GM12892 (cell line): ENCODE results near the gene SPOCK1.

Experiments
- DNase-seq: peaks from one replicate; pipeline ENCODE4 v3.0.0; 2011; ENCODE audit not compliant: insufficient read length
- FAIRE-seq: peaks from 2 replicates; lab custom pipeline; 2011; peaks lifted over from hg19 to GRCh38; lab: Jason Lieb, UNC
- POLR2A ChIP-seq: IDR thresholded peaks from 2 replicates; pipeline ENCODE4 v1.6.1; 2011; ENCODE audit warnings: low read depth, low read length, control low read depth
- POLR2AphosphoS5 ChIP-seq: IDR thresholded peaks from 2 replicates; pipeline ENCODE4 v1.6.1; 2011; ENCODE audit warnings: low read depth, low read length, control low read depth
- TAF1 ChIP-seq: IDR thresholded peaks from 2 replicates; pipeline ENCODE4 v1.6.1; 2011; ENCODE audit warnings: low read depth, mild to moderate bottlenecking, control low read depth, low read length, borderline replicate concordance

SPOCK1 gene

DNA sequence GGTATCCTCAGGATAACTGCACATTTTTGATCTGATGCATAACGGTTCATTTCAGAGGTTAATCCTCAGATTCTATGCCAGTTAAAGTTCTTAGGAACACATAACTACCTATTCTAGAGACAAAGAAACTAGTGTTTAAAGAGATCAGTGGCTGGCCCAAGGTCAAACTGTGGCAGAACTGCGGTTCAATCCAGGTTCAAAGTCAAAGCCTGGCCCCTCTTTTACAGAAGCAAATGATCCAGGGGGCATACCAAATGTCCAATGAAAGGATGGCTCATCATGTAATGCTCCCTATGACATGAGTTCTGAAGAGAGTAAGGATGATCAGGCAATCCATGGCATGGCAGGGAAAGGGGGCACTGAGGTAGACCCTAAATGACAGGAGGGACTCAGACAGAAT is 283.3 kb downstream of the SPOCK1 start:
- TF ChIP-seq POLR2A (no peak), POLR2AphosphoS5 (no peak), TAF1 (no peak)
- FAIRE-seq = no peak

DNA sequence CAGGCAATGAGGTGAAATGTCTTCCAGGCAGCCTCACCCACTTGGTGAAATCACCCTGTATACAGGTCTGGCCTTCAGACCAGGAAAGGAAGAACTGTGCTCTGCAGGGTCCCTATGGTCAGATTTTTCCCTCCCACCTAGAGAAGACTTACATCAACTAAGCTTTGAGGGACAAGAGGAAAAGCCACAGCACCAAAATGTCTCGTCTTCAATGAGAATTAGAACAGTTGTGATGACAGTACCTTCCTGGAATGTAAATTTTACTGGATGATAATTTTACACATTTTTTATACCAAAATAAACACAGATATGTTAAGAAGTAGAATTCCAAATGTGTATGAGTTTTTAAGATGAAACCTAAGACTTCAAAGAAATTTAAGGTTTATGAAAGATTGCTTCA is 283.9 kb downstream of the SPOCK1 start:
- FAIRE-seq = no peak
- no peak for TF ChIP-seq TAF1
- TF ChIP-seq POLR2AphosphoS5 = no peak
- TF ChIP-seq POLR2A = no peak
- DNase-seq = no peak

More for the DNA sequence above, 283.3 kb downstream of the SPOCK1 start:
- no peak for DNase-seq

DNA sequence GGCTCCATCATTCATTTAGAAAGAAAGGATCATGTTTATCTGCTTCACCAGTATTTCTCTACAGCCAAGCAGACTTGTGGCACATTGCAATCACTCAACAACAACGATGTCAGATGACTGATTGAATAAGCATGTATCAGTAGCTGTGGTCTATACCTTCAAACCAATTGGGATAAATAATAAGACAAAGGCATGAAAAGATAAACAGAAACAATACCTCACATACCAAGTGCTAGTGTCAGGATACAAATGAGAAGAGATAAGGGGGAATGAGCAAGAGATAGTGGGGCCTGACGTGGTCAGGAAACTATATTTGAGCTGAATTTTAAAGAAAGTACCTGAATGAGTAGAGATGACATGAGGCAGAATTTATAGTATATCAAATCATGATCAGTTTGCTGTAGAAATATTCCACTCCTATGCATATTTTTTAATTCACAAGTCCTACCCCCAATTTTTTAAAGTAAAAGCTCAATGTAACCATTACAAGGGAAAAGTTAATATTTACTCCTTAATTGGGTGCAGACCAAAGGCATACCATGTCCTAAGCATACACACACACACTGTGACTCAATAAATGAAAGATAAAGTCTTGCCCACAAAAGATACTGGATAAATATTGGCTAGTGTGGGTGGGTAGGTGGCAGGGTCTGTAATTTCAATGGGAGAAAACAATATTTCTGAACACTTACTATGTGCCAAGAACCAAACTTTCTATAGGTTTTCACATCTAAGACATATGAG is 284.5 kb downstream of the SPOCK1 start:
- TF ChIP-seq POLR2A (no peak), POLR2AphosphoS5 (no peak), TAF1 (no peak)
- FAIRE-seq (no peak), DNase-seq (no peak)

DNA sequence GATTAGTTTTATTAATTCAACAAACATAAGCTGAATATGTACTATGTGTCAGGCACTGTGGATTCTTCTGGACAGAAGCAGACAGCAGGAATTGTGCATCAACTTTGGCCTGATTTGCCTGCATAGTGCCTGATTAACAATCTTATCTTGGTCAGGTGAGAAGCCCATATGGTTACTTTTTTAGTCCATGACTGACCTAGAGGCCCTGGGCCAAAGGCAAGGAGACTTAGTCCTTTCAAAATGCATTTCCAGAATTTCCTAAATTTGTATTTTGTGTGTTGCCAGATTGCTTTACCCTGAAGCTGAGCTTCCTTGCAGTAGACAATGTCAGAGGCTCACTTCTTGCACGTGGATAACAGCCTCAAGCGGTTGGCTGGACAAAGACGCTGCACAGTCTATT is 286.7 kb downstream of the SPOCK1 start:
- no peak for FAIRE-seq
- TF ChIP-seq POLR2A = no peak
- TF ChIP-seq TAF1 = no peak
- TF ChIP-seq POLR2AphosphoS5 = no peak
- no peak for DNase-seq

DNA sequence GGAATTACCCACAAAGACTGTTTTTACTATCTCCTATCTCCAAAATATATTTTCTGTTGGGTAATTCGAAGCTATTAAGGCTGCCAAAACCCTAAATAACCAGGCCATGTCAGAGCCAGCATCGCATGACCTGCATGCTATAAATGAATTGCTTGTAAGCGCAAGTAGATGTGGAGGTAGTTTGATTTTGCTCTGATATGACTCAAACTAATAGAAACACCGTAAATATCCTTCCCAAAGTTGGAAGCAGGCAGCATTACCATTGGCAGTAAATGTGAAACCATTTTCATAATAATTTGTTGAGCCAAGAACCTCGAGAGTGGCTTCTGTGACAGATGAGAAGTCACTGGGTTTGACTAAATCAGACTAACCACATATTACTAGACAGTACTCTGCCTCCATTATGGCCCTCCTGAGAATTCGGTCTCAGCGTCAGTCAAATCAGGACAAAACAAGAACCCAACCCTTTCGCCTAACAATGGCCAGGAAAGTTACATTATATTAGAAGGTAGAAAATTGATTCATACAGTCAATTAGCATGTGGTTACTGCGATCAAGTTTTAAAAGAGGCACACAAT is 289.8 kb downstream of the SPOCK1 start:
- no peak for TF ChIP-seq POLR2A
- no peak for TF ChIP-seq POLR2AphosphoS5
- no peak for TF ChIP-seq TAF1
- DNase-seq = no peak
- no peak for FAIRE-seq

DNA sequence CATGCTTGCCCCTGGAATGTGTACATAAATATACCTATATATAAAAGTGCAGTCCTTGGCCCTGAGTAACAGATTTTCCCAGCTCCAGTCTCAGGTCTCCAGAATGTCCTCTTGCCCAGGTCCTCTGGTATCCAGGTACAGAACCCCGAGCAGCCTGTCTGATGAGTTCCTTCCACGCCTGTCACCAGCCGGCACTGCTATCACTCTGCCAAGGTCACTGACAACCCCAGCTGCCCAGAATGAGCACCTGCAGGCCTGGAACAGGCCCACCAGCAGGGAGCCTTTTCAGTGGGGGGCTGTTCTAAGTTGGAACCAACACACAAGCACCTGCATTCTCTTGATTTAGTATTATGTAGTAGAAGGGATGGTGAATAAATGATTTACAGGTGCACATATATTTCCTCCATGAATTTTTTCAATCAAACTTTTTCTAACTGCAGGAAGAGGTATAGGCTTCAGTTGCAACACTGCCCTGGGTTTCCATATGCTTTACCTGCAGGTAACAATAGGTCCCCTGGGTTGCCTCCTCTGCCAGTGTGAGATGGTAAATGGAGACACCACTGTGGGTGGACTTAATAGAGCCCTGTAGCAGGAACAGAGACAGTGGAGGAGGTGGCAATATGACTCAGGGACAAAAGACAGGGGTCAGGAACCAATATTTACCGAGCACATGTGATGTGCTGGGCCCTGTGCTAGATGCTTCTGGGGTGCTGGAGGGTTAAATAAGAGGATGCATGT is 291.9 kb downstream of the SPOCK1 start:
- TF ChIP-seq POLR2A (no peak), TAF1 (no peak), POLR2AphosphoS5 (no peak)
- DNase-seq (no peak), FAIRE-seq (no peak)

DNA sequence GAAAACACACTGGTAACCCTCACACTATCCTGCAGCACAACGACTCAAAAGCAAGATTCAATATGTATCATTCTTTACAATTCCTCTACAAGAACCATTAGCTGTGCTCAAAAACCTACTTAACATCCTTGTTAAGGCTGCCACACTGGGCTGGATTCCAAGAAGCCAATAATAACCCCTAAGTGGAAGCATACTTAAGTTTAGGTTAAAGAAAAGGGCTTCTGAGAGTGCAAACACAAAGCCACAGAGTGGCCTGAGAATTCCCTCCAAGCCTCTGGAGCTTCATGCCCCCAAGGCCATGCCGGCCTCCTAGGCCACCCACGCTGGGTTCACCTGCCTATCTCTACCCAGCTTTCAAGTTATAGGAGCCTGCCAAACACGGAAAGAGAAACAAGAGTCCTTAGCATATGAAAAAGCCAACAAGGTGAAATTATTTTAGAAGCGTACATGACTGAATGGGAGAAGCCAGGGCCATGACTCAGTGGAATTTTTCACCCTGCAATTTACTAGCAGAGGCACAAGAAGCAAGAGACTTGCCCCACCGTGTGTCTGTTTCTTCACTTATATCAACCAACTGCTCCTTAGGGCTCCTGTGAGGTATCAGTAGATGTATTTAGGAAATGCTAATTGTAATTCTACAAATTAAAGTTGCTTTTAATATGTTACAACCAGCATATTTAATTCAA is 293.0 kb downstream of the SPOCK1 start:
- DNase-seq (no peak), FAIRE-seq (no peak)
- TF ChIP-seq POLR2AphosphoS5 (no peak), TAF1 (no peak), POLR2A (no peak)

DNA sequence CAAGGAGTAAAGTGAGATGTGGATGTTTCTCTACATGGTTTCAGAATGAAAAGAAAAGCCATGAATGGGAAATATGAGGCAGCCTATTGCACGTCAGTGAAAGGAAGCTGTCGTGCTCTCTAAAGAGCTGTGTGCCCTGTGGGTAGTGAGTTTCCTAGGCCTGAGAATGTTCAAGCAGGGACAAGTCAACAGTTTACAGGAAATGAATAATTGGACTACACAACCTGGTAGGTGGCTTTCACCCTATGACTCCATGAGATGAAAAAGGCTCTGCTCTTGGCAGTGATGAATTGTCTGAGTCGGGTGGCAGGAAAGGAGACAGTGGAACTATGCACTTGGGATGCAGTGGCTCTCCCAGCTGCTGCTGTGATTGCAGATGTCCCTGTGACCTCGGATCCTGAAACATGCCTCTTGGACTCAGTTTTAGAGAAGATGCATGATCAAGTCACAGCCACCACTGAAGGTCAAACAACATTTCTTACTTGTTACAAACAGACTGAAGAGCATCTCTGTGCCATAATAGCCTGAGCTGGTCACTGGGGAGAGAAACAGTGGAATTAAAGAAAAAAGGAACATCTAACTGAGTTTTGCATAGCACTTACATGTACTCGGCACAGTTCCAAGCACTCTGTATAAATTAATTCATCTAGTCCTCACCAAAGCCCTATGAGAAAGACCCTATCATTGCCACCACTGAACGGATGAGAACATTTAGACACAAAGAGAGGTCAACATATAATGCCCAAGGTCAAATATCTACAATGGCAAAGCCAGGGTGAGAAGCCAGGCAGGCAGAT is 293.7 kb downstream of the SPOCK1 start:
- TF ChIP-seq POLR2A = no peak
- no peak for TF ChIP-seq TAF1
- TF ChIP-seq POLR2AphosphoS5 = no peak
- DNase-seq (no peak), FAIRE-seq (no peak)

DNA sequence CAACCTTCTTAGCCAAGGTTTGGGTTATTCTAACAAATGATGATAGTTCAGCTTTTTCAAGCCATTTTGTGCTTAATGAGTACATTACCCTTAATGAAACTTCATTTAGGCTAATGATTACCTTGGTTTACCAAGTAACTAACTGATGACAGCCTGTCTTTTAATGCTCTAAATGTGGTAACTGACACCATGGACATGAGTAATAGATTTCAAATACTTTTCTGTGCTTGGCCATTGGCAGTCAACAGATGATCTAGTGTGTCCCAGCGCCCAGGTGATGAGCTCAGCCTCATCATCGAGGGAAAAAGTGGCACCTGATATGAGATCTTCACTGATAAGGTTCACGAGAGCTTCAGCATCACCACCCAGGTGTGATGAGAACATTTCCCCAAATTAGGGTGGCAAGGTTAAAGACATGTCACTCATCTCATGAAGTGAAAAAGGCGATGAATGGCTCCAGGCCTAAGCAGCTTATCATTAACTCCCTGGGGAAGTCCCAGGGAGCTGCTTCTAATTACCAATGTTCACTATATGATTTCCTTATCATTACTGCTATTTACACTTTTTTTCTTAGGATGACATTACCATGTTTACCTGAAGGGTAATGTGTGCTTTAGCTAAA is 296.0 kb downstream of the SPOCK1 start:
- no peak for FAIRE-seq
- TF ChIP-seq POLR2A (no peak), TAF1 (no peak), POLR2AphosphoS5 (no peak)

DNA sequence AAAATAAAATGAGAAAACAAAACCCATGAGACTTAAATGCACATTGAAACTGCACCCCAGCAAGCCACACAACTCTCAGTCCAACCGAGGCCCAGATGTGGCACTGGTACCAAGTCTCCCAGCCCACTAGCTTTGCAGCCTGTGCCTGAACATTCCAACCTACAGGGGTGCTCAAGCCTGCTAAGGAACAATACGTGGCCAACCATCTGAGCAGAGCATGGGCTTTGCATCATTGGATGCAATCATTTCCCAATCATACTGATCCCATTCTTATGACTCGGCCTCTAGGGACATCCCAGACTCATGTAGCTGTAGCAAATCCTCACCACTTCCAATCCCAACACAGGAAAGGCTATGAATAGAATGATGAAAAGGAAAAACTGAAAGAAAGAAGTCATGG is 297.2 kb downstream of the SPOCK1 start:
- FAIRE-seq = no peak
- no peak for TF ChIP-seq POLR2A
- no peak for TF ChIP-seq POLR2AphosphoS5
- no peak for TF ChIP-seq TAF1
- DNase-seq = no peak

More for the DNA sequence above, 296.0 kb downstream of the SPOCK1 start:
- DNase-seq = no peak

DNA sequence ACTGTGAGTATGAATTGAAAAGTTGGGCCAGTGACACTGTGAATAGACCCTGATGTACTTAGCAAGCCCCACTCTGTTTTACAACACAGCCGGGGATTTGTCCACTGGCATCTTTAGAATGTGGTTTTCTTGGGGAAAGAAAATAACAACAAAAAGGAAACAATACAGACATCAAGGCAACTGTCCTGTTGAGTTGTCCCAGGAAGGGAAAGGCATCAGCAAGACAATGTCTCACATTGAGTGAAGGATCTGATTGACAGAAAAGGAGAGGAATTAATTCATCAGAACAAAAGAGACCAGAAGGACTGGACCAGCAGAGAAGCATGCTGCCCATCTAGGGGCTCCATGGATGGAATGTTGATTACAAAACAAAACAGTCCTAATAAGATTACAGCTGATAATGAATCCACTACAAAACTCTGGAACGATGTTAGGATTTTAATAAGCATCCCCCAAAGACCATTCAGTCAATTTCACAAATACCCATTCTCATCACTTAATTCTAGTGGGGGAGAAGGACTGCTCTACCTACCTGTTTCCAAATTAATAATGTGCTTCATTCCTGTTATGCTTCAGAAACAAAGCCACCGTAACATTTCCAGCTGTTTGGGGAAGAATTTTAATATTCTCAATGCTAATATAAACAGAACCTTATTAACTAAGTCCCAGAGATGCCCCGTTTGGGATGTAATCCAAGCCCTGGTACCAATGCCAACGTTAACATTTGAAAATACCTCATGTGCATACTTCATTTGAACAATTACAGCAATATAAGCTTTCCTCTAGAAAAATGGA is 298.0 kb downstream of the SPOCK1 start:
- TF ChIP-seq POLR2AphosphoS5 = no peak
- TF ChIP-seq TAF1 = no peak
- TF ChIP-seq POLR2A = no peak
- DNase-seq = no peak
- FAIRE-seq = no peak
